SU-DHL-6 (cell line): ENCODE results near the gene ZNF439.
"Not testable (repeated sequence)": the region's sequence is repeated elsewhere in the genome, so short reads cannot be mapped to it uniquely, and the experiment has no call there.

Experiments
- H2AFZ ChIP-seq: fragments of 200-600 bp; sonication (generic); 2 replicates; pipeline ENCODE4 v1.6.1; 2014; ENCODE audit warnings: low read depth, mild to moderate bottlenecking, moderate library complexity, mixed read lengths, antibody characterized with exemption, low read length; ENCODE audit not compliant: severe bottlenecking
- H3F3A ChIP-seq: fragments of 200-600 bp; shearing (Covaris generic); 2 replicates; pipeline ENCODE4 v1.6.0; 2016; ENCODE audit warnings: antibody characterized with exemption, mild to moderate bottlenecking; ENCODE audit not compliant: insufficient read depth
- H3K27ac ChIP-seq: fragments of 200-600 bp; sonication (generic); 2 replicates; pipeline ENCODE4 v1.5.1; 2016; ENCODE audit warnings: low read depth, mild to moderate bottlenecking, low read length, moderate library complexity, mixed read lengths
- H3K27me3 ChIP-seq: fragments of 200-600 bp; sonication (generic), shearing (Covaris generic); 2 replicates; pipeline ENCODE4 v1.6.0; 2014; ENCODE audit warnings: mild to moderate bottlenecking, low read length
- H3K36me3 ChIP-seq: fragments of 200-600 bp; sonication (generic); 2 replicates; pipeline ENCODE4 v1.6.1; 2014; ENCODE audit warnings: mild to moderate bottlenecking, low read length, mixed read lengths
- H3K4me2 ChIP-seq: fragments of 300-600, 200-600 bp; shearing (Covaris generic), sonication (generic); 2 replicates; pipeline ENCODE4 v1.6.0; 2014; ENCODE audit warnings: low read length, low read depth, mild to moderate bottlenecking; ENCODE audit not compliant: poor library complexity, severe bottlenecking
- H3K4me3 ChIP-seq: fragments of 200-600 bp; sonication (generic); 2 replicates; pipeline ENCODE4 v1.5.1; 2014; ENCODE audit warnings: antibody characterized with exemption, low read length, mild to moderate bottlenecking, mixed read lengths; ENCODE audit not compliant: insufficient read depth, poor library complexity, severe bottlenecking
- H3K79me2 ChIP-seq: fragments of 200-600 bp; sonication (generic); 2 replicates; pipeline ENCODE4 v1.6.1; 2014; ENCODE audit warnings: mild to moderate bottlenecking, low read length, moderate library complexity; ENCODE audit not compliant: insufficient read depth
- H3K9ac ChIP-seq: fragments of 200-600 bp; sonication (generic); 2 replicates; pipeline ENCODE4 v1.7.0; 2014; ENCODE audit warnings: mild to moderate bottlenecking, low read length
- H3K9me2 ChIP-seq: fragments of 200-600 bp; sonication (generic); replicated peaks from 2 replicates; pipeline ENCODE4 v1.6.1; 2014; ENCODE audit warnings: low read length; ENCODE audit not compliant: insufficient read depth
- H3K9me3 ChIP-seq: fragments of 200-600 bp; sonication (generic); 2 replicates; pipeline ENCODE4 v1.6.1; 2014; ENCODE audit warnings: low read length, mixed read lengths; ENCODE audit not compliant: insufficient read depth
- H4K20me1 ChIP-seq: fragments of 200-600 bp; sonication (generic); 2 replicates; pipeline ENCODE4 v1.6.1; 2014; ENCODE audit warnings: low read depth, mild to moderate bottlenecking, antibody characterized with exemption, low read length, moderate library complexity, mixed read lengths
- EZH2phosphoT487 ChIP-seq: fragments of 200-600 bp; sonication (generic), shearing (Covaris generic); conservative IDR thresholded peaks from 2 replicates; pipeline ENCODE4 v1.6.1; 2018; ENCODE audit warnings: mild to moderate bottlenecking, antibody characterized with exemption, low read length, moderate library complexity, mixed read lengths
- TF ChIP-seq, protein P1 (sequence below): fragments of 200-600 bp; sonication (generic); IDR thresholded peaks from one replicate; pipeline ENCODE4 v1.5.1; 2017; ENCODE audit warnings: antibody characterized with exemption, mild to moderate bottlenecking, low read length, moderate library complexity; ENCODE audit not compliant: insufficient read depth, poor library complexity, severe bottlenecking

Gene ZNF439

DNA sequence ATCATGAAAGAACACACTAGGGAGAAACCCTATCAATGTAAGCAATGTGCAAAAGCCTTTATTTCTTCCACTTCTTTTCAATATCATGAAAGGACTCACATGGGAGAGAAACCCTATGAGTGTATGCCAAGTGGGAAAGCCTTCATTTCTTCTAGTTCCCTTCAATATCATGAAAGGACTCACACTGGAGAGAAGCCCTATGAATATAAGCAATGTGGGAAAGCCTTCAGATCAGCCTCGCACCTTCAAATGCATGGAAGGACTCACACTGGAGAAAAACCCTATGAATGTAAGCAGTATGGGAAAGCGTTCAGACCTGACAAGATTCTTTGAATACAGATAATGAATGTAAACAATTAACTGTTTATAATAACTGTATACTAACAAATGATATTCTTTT is 15.0 kb upstream of the ZNF439 start:
- H3K4me2 ChIP-seq = no peak overlapping the region
- no peak overlapping the region for H3K9ac ChIP-seq
- TF ChIP-seq, protein P1, sequence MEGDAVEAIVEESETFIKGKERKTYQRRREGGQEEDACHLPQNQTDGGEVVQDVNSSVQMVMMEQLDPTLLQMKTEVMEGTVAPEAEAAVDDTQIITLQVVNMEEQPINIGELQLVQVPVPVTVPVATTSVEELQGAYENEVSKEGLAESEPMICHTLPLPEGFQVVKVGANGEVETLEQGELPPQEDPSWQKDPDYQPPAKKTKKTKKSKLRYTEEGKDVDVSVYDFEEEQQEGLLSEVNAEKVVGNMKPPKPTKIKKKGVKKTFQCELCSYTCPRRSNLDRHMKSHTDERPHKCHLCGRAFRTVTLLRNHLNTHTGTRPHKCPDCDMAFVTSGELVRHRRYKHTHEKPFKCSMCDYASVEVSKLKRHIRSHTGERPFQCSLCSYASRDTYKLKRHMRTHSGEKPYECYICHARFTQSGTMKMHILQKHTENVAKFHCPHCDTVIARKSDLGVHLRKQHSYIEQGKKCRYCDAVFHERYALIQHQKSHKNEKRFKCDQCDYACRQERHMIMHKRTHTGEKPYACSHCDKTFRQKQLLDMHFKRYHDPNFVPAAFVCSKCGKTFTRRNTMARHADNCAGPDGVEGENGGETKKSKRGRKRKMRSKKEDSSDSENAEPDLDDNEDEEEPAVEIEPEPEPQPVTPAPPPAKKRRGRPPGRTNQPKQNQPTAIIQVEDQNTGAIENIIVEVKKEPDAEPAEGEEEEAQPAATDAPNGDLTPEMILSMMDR = no peak
- no peaks in the 10 kb centered on the region for H4K20me1 ChIP-seq
- no peaks in the 10 kb centered on the region for H3K79me2 ChIP-seq
- H3K27me3 ChIP-seq = no peaks in the 10 kb centered on the region
- H2AFZ ChIP-seq = no peak overlapping the region
- H3K4me3 ChIP-seq = no peak overlapping the region
- H3F3A ChIP-seq = no peaks in the 10 kb centered on the region
- H3K9me3 ChIP-seq = peaks cover 27% of the 10 kb centered on the region; the same call in 1 of the 2 replicates
- H3K36me3 ChIP-seq = peaks cover 30% of the 10 kb centered on the region
- H3K27ac ChIP-seq = no peak overlapping the region
- H3K9me2 ChIP-seq = no peaks in the 10 kb centered on the region

GRCh38 chr19:11835626-11836066 is 12.9 kb upstream of the ZNF439 start:
- not testable (repeated sequence) for H3K27ac ChIP-seq, H3K9me2 ChIP-seq, H2AFZ ChIP-seq, H3K9ac ChIP-seq, H3K79me2 ChIP-seq, H3K27me3 ChIP-seq, H3F3A ChIP-seq, H3K4me2 ChIP-seq, H3K4me3 ChIP-seq, H4K20me1 ChIP-seq
- H3K36me3 ChIP-seq = peaks cover 27% of the 10 kb centered on the region
- peaks cover 27% of the 10 kb centered on the region; the same call in 1 of the 2 replicates for H3K9me3 ChIP-seq

GRCh38 chr19:11843722-11844121 is 4.8 kb upstream of the ZNF439 start:
- TF ChIP-seq, protein P1 = no peak
- TF ChIP-seq EZH2phosphoT487 = no peak
- Histone ChIP-seq H3K9ac (no peak overlapping the region), H3K9me2 (no peaks in the 10 kb centered on the region), H3K9me3 (no peaks in the 10 kb centered on the region), H3K27me3 (no peaks in the 10 kb centered on the region), H3K4me3 (no peak overlapping the region), H3K27ac (no peak overlapping the region), H4K20me1 (no peaks in the 10 kb centered on the region), H3K79me2 (no peaks in the 10 kb centered on the region), H2AFZ (no peak overlapping the region), H3K4me2 (no peak overlapping the region), H3K36me3 (no peaks in the 10 kb centered on the region), H3F3A (no peaks in the 10 kb centered on the region)

GRCh38 chr19:11847615-11848014 is 911 bp upstream of the ZNF439 start:
- not testable (repeated sequence) for H3K4me2 ChIP-seq, H3K9ac ChIP-seq, H3K4me3 ChIP-seq

More at GRCh38 chr19:11847615-11848014, 911 bp upstream of the ZNF439 start:
- Histone ChIP-seq H2AFZ (peak overlapping the region; percentile 91), H3K79me2 (peaks cover 34% of the 10 kb centered on the region), H3K36me3 (0 out of 2 replicates have a peak, but pooled peaks cover 11% of the 10 kb centered on the region)
- not testable (repeated sequence) for H3K27me3 ChIP-seq, H3F3A ChIP-seq, H3K9me2 ChIP-seq, H4K20me1 ChIP-seq, H3K27ac ChIP-seq, H3K9me3 ChIP-seq
